CD14-positive monocyte (primary cell): Measurements from ENCODE around the gene PIP4K2B. TPM values are rescaled to one million over a fixed set of nuclear protein-coding genes. Genes with fewer than 3 reads are reported as not detected.

Experiments
- DNase-seq, 3 donors: peaks; one replicate each; pipeline ENCODE4 v3.0.0-alpha.2; 2011 to 2022
- H2AFZ ChIP-seq: 2 replicates; pipeline ENCODE4 v1.6.0; 2012; ENCODE audit warnings: mild to moderate bottlenecking, low read depth, low read length, inconsistent platforms; ENCODE audit not compliant: insufficient read depth, poor library complexity, severe bottlenecking
- H3K27ac ChIP-seq, 2 donors: 1 replicate in 1 of 2; 2 replicates in 1 of 2; pipeline ENCODE4 v1.5.1; 2012 to 2013; ENCODE audit warnings: low read length in 2 of 2, control low read depth in 1 of 2, inconsistent platforms in 1 of 2, low read depth in 1 of 2, mild to moderate bottlenecking in 1 of 2
- H3K27me3 ChIP-seq, 2 donors: one replicate each; pipeline versions ENCODE4 v1.6.0 to v1.6.1; 2011 to 2013; ENCODE audit warnings: low read length in 2 of 2; ENCODE audit not compliant: control insufficient read depth in 2 of 2, insufficient read depth in 2 of 2
- H3K36me3 ChIP-seq, 2 donors: replicated peaks in 1 of 2; 1 replicate in 1 of 2; 2 replicates in 1 of 2; pipeline versions ENCODE4 v1.5.1 to v1.6.1; 2012 to 2013; ENCODE audit warnings: low read length in 2 of 2, control low read depth in 1 of 2, inconsistent platforms in 1 of 2, mild to moderate bottlenecking in 1 of 2; ENCODE audit not compliant: insufficient read depth in 2 of 2, control insufficient read depth in 1 of 2
- H3K4me1 ChIP-seq, 2 donors: 1 replicate in 1 of 2; 2 replicates in 1 of 2; pipeline versions ENCODE4 v1.5.1 to v1.6.1; 2012 to 2013; ENCODE audit warnings: low read length in 2 of 2, control low read depth in 1 of 2, inconsistent platforms in 1 of 2, mild to moderate bottlenecking in 1 of 2, moderate library complexity in 1 of 2; ENCODE audit not compliant: insufficient read depth in 2 of 2, control insufficient read depth in 1 of 2
- H3K4me2 ChIP-seq: replicated peaks from 2 replicates; pipeline ENCODE3; 2012; ENCODE audit warnings: low read length, moderate library complexity, mild to moderate bottlenecking; ENCODE audit not compliant: poor library complexity, severe bottlenecking; ENCODE audit errors: extremely low read depth
- H3K4me3 ChIP-seq, 3 experiments: fragments of 200-600 bp in 1 of 3; sonication (generic) in 1 of 3; replicated peaks in 1 of 3; 1 replicate in 2 of 3; 2 replicates in 1 of 3; pipeline ENCODE4 v1.5.1; 2011 to 2013; ENCODE audit warnings: low read length in 3 of 3, mild to moderate bottlenecking in 3 of 3, control low read depth in 2 of 3, low read depth in 2 of 3, inconsistent platforms in 1 of 3, moderate library complexity in 1 of 3
- H3K79me2 ChIP-seq: 2 replicates; pipeline ENCODE4 v1.6.0; 2012; ENCODE audit warnings: mild to moderate bottlenecking, control low read depth, inconsistent platforms, low read length, moderate library complexity; ENCODE audit not compliant: insufficient read depth
- H3K9ac ChIP-seq: 2 replicates; pipeline ENCODE4 v1.6.0; 2017; ENCODE audit warnings: low read length, mild to moderate bottlenecking; ENCODE audit not compliant: insufficient read depth, poor library complexity, severe bottlenecking
- H3K9me3 ChIP-seq, 2 donors: replicated peaks in 1 of 2; 1 replicate in 1 of 2; 2 replicates in 1 of 2; pipeline versions ENCODE4 v1.5.1 to v1.6.1; 2012 to 2013; ENCODE audit warnings: low read length in 2 of 2, control low read depth in 1 of 2; ENCODE audit not compliant: control insufficient read depth in 1 of 2, insufficient read depth in 1 of 2
- H4K20me1 ChIP-seq: 2 replicates; pipeline ENCODE4 v1.6.0; 2012; ENCODE audit warnings: mild to moderate bottlenecking, low read length, control low read depth, moderate library complexity; ENCODE audit not compliant: insufficient read depth
- H3K27ac Mint-ChIP-seq, 7 donors: one replicate each; pipeline ENCODE4 v1.8.0; 2020; ENCODE audit warnings: mild to moderate bottlenecking in 7 of 7, mixed read lengths in 7 of 7, moderate library complexity in 6 of 7, inconsistent platforms in 2 of 7
- H3K27me3 Mint-ChIP-seq, 3 donors: one replicate each; pipeline ENCODE4 v1.8.0; 2021 to 2022; ENCODE audit warnings: low read depth in 3 of 3, mild to moderate bottlenecking in 3 of 3, mixed read lengths in 3 of 3, moderate library complexity in 3 of 3, inconsistent platforms in 1 of 3
- H3K36me3 Mint-ChIP-seq, 2 donors: one replicate each; pipeline ENCODE4 v1.8.0; 2020; ENCODE audit warnings: mixed read lengths in 2 of 2, inconsistent platforms in 1 of 2, mild to moderate bottlenecking in 1 of 2
- H3K4me1 Mint-ChIP-seq: one replicate; pipeline ENCODE4 v1.8.0; 2020; ENCODE audit warnings: mild to moderate bottlenecking, mixed read lengths
- H3K4me3 Mint-ChIP-seq, 2 donors: one replicate each; pipeline ENCODE4 v1.8.0; 2020; ENCODE audit warnings: mild to moderate bottlenecking in 2 of 2, mixed read lengths in 2 of 2, moderate library complexity in 1 of 2
- H3K9me3 Mint-ChIP-seq, 7 donors: one replicate each; pipeline ENCODE4 v1.8.0; 2020 to 2022; ENCODE audit warnings: mixed read lengths in 7 of 7, mild to moderate bottlenecking in 6 of 7, moderate library complexity in 6 of 7, inconsistent platforms in 2 of 7
- CTCF ChIP-seq: fragments of 200-600 bp; IDR thresholded peaks from one replicate; pipeline ENCODE4 v1.8.0; 2022; ENCODE audit warnings: antibody characterized with exemption, mild to moderate bottlenecking
- WGBS: methylation state at CpG from one replicate; pipeline ENCODE4 v1.1.5; 2013; ENCODE audit warnings: missing lambda C conversion rate; ENCODE audit not compliant: insufficient coverage; 5-methylcytosine and 5-hydroxymethylcytosine counted together
- intact Hi-C, 2 donors: fragments of 100-400 bp; cut with micrococcal nuclease; formaldehyde crosslinking; loops; one replicate each; pipeline versions ENCODE4 v1.15.0 to v1.15.1; 2023
- polyA plus RNA-seq, 3 donors: library from polyadenylated mRNA; depleted of rRNA in 1 of 3; unstranded in 2 of 3; stranded (reverse) in 1 of 3; fragments of 300-500 nt in 2 of 3; fragments of >200 nt in 1 of 3; fragmentation: Illumina TruSeq in 2 of 3; gene quantifications; 1 replicate in 2 of 3; 2 replicates in 1 of 3; pipeline ENCODE4 v1.2.3, GENCODE V29; 2012 to 2021

The PIP4K2B gene
- polyA plus RNA-seq, 3 donors: 4.4 to 20.2 (median 4.6) TPM

GRCh38 chr17:38773258-38773657 lies 26.1 kb downstream of the PIP4K2B start:
- intact Hi-C loops: no loop called here
- no peaks in the 10 kb centered on the region for H3K27me3 ChIP-seq
- Mint-ChIP-seq H3K4me3 (no peak overlapping the region), H3K9me3 (no peaks in the 10 kb centered on the region), H3K27me3 (peaks cover 0 to 5% (median 0%) of the 10 kb centered on the region in 3 donors), H3K4me1 (no peaks in the 10 kb centered on the region), H3K27ac (peak overlapping the region in 1 of 7 donors; percentile 37), H3K36me3 (peaks cover 76 to 96% of the 10 kb centered on the region in 2 donors)
- H4K20me1 ChIP-seq: no peaks in the 10 kb centered on the region
- H3K36me3 ChIP-seq: peaks cover 82 to 98% of the 10 kb centered on the region in 2 donors
- no peak overlapping the region for H3K27ac ChIP-seq
- no peak for DNase-seq
- TF ChIP-seq CTCF: no peak
- H3K4me2 ChIP-seq: no peak overlapping the region
- no peak overlapping the region for H3K9ac ChIP-seq
- H3K4me1 ChIP-seq: no peaks in the 10 kb centered on the region
- H3K4me3 ChIP-seq: no peak overlapping the region
- H2AFZ ChIP-seq: no peak overlapping the region
- no peaks in the 10 kb centered on the region for H3K9me3 ChIP-seq
- H3K79me2 ChIP-seq: no peaks in the 10 kb centered on the region

DNA sequence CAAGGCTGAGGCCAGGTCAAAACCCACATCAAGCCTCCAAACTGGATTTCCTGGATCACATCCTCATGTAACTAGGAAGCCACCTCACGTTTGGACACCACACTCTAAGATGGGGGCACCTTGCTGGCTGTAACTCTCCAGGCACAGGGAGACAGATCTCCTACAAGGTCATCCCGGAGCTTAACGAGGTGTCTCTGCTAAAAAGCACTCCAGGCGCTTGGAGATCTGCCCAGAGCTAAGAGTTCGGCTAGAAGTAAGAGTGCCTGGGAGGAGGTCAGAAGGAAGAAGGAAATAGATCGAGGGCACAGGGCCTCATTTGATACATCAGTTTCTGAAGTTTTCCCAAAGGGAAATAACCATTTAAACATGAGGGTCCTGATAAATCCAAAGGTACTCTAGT lies 30.9 kb downstream of the PIP4K2B start:
- peaks cover 90 to 97% of the 10 kb centered on the region in 2 donors for H3K36me3 Mint-ChIP-seq
- H3K4me2 ChIP-seq: no peak overlapping the region
- H3K36me3 ChIP-seq: peaks cover 87 to 100% of the 10 kb centered on the region in 2 donors
- peaks cover 0 to 2% (median 0%) of the 10 kb centered on the region in 3 donors for H3K27me3 Mint-ChIP-seq
- TF ChIP-seq CTCF: no peak
- H3K4me3 ChIP-seq: no peak overlapping the region
- H3K27me3 ChIP-seq: no peaks in the 10 kb centered on the region
- no peak overlapping the region for H2AFZ ChIP-seq
- H3K4me1 ChIP-seq: no peaks in the 10 kb centered on the region
- no peaks in the 10 kb centered on the region for H3K9me3 ChIP-seq
- intact Hi-C loops: no loop called here
- no peak overlapping the region for H3K9ac ChIP-seq
- peak overlapping the region in 2 of 7 donors; percentile 12 to 20 for H3K27ac Mint-ChIP-seq
- 96% methylated on average over 4 of the region's 6 CpGs for WGBS
- no peaks in the 10 kb centered on the region for H3K9me3 Mint-ChIP-seq
- no peak overlapping the region for H3K27ac ChIP-seq
- no peak overlapping the region for H3K4me3 Mint-ChIP-seq
- H3K79me2 ChIP-seq: no peaks in the 10 kb centered on the region
- peaks cover 17% of the 10 kb centered on the region for H4K20me1 ChIP-seq
- DNase-seq: no peak
- H3K4me1 Mint-ChIP-seq: no peaks in the 10 kb centered on the region
